PC-9 (cell line): ENCODE results near the gene TWSG1. TPM values are rescaled to one million over a fixed set of nuclear protein-coding genes. Genes with fewer than 3 reads are reported as not detected.

Experiments used
- BruUV-seq: library from RNA; stranded (reverse); fragments of 400-500 nt; replicated peaks from 2 replicates; lab custom pipeline; 2021; lab: Mats Ljungman, UMichigan
- CTCF ChIA-PET: fragments of 300-600 bp; sonication (Branson Sonifier 250); formaldehyde crosslinking; loops from one replicate; lab custom pipeline; 2022; ENCODE audit warnings: antibody characterized with exemption; lab: Charles Lee
- POLR2A ChIA-PET: fragments of 300-600 bp; sonication (Branson Sonifier 250); formaldehyde crosslinking; loops from one replicate; lab custom pipeline; 2022; ENCODE audit warnings: antibody characterized with exemption; ENCODE audit not compliant: unreplicated experiment; lab: Charles Lee
- DNase-seq, 2 experiments: peaks; one replicate each; pipeline versions ENCODE4 v3.0.0 to v3.0.0-alpha.2; 2015 to 2022; ENCODE audit warnings: mixed read lengths in 1 of 2
- H2AFZ ChIP-seq: fragments of 200-600 bp; sonication (generic); 2 replicates; pipeline ENCODE4 v1.8.1; 2017; ENCODE audit warnings: antibody characterized with exemption
- H3F3A ChIP-seq: fragments of 200-600 bp; sonication (generic); 2 replicates; pipeline ENCODE4 v1.8.1; 2017; ENCODE audit warnings: antibody characterized with exemption, mild to moderate bottlenecking, low read depth; ENCODE audit not compliant: insufficient read depth
- H3K27ac ChIP-seq: fragments of 200-600 bp; sonication (generic); 2 replicates; pipeline ENCODE4 v1.6.1; 2016; ENCODE audit warnings: mixed run types
- H3K27me3 ChIP-seq: fragments of 200-600 bp; sonication (generic); 2 replicates; pipeline ENCODE4 v1.6.1; 2016; ENCODE audit warnings: low read depth, mixed run types; ENCODE audit not compliant: insufficient read depth
- H3K36me3 ChIP-seq: fragments of 200-600 bp; sonication (generic); 2 replicates; pipeline ENCODE4 v1.6.1; 2016; ENCODE audit warnings: low read depth, mixed run types
- H3K4me1 ChIP-seq: fragments of 200-600 bp; sonication (generic); replicated peaks from 2 replicates; pipeline ENCODE4 v1.6.1; 2016; ENCODE audit warnings: mixed run types; ENCODE audit not compliant: insufficient read depth
- H3K4me2 ChIP-seq: fragments of 200-600 bp; sonication (generic); 2 replicates; pipeline ENCODE4 v1.6.1; 2017; ENCODE audit warnings: mixed run types
- H3K4me3 ChIP-seq: fragments of 200-600 bp; sonication (generic); 2 replicates; pipeline ENCODE4 v1.6.1; 2016; ENCODE audit warnings: mixed run types
- H3K79me2 ChIP-seq: fragments of 200-600 bp; sonication (generic); 2 replicates; pipeline ENCODE4 v1.6.1; 2017; ENCODE audit warnings: low read depth, mixed run types
- H3K9me2 ChIP-seq: fragments of 200-600 bp; sonication (generic); 2 replicates; pipeline ENCODE4 v1.8.1; 2017; ENCODE audit warnings: mild to moderate bottlenecking; ENCODE audit not compliant: insufficient read depth
- H3K9me3 ChIP-seq: fragments of 200-600 bp; sonication (generic); 2 replicates; pipeline ENCODE4 v1.8.1; 2016; ENCODE audit warnings: low read depth; ENCODE audit not compliant: insufficient read depth
- H4K20me1 ChIP-seq: fragments of 200-600 bp; sonication (generic); 2 replicates; pipeline ENCODE4 v1.8.1; 2017; ENCODE audit not compliant: insufficient read depth
- EZH2 ChIP-seq: fragments of 200-600 bp; sonication (generic); IDR thresholded peaks from 2 replicates; pipeline ENCODE4 v1.8.0; 2017; ENCODE audit warnings: antibody characterized with exemption, low read depth
- intact Hi-C: fragments of 100-400 bp; cut with micrococcal nuclease; formaldehyde crosslinking; loops from one replicate; pipeline ENCODE4 v1.10.0; 2022; ENCODE audit not compliant: unreplicated experiment
- total RNA-seq: library from RNA; stranded (reverse); gene quantifications from 2 replicates; pipeline ENCODE4 v1.2.3, GENCODE V29; 2021
- TF ChIP-seq, protein P1 (sequence below): fragments of 200-600 bp; sonication (generic); conservative IDR thresholded peaks from 2 replicates; pipeline ENCODE4 v1.6.1; 2017; ENCODE audit warnings: mixed run types, antibody characterized with exemption, mild to moderate bottlenecking, moderate library complexity

TWSG1 gene
- total RNA-seq, 1 experiment from 2014 or later = 52.1 TPM

DNA sequence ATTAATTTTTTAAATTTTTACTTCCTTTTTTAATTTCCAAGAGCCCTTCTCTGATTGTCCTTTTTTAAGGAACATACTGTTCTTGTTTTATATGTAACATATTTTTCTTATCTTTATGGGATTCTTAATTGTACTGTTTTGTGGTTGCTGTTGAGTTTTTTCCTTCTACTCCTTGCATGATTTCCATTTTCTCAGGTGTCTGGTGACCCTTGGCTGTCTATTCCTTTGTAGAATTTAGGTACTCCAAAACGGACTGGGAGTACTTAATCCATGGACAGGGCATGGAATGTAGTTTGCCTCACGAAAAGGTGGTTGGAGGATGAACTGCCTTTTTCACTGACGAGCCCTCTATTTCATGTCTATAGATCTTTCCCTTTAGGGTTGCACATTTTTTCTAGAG lies 26.6 kb downstream of the TWSG1 start:
- Histone ChIP-seq H4K20me1 (no peaks in the 10 kb centered on the region), H3F3A (peaks cover 27% of the 10 kb centered on the region), H3K27ac (no peak overlapping the region), H3K4me3 (no peak overlapping the region), H2AFZ (no peak overlapping the region), H3K36me3 (no peaks in the 10 kb centered on the region), H3K9me2 (no peaks in the 10 kb centered on the region), H3K4me2 (no peak overlapping the region), H3K9me3 (peaks cover 4% of the 10 kb centered on the region; the same call in 1 of the 2 replicates), H3K4me1 (peaks cover 38% of the 10 kb centered on the region), H3K27me3 (no peaks in the 10 kb centered on the region), H3K79me2 (no peaks in the 10 kb centered on the region)
- ChIA-PET POLR2A (no interaction called here), CTCF (no interaction called here)
- DNase-seq = no peak
- intact Hi-C loops = no loop called here
- no TSS peak for BruUV-seq
- TF ChIP-seq, protein P1, sequence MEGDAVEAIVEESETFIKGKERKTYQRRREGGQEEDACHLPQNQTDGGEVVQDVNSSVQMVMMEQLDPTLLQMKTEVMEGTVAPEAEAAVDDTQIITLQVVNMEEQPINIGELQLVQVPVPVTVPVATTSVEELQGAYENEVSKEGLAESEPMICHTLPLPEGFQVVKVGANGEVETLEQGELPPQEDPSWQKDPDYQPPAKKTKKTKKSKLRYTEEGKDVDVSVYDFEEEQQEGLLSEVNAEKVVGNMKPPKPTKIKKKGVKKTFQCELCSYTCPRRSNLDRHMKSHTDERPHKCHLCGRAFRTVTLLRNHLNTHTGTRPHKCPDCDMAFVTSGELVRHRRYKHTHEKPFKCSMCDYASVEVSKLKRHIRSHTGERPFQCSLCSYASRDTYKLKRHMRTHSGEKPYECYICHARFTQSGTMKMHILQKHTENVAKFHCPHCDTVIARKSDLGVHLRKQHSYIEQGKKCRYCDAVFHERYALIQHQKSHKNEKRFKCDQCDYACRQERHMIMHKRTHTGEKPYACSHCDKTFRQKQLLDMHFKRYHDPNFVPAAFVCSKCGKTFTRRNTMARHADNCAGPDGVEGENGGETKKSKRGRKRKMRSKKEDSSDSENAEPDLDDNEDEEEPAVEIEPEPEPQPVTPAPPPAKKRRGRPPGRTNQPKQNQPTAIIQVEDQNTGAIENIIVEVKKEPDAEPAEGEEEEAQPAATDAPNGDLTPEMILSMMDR = no peak
- TF ChIP-seq EZH2 = no peak

DNA sequence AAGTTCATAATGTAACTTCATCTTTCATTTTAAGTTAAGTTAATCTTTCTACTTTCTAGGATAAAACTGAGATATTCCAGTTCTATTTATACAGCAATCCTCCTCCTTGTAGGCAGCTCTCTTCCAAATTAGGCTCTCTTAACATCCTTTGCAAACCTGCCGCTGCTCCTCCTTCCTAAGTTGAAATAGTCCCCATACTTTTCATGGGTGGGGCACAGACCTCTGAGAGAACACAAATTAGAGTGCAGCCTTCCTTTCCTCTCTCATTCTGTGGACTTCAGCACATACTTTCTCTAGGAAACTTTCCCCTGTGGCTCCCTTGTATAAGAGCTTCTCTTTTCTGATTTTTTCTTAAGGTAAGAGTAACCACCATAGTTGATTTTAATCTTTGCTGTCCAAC lies 28.3 kb downstream of the TWSG1 start:
- BruUV-seq = no TSS peak
- Histone ChIP-seq H3K4me3 (no peak overlapping the region), H3K27ac (peak overlapping the region; percentile 84)

DNA sequence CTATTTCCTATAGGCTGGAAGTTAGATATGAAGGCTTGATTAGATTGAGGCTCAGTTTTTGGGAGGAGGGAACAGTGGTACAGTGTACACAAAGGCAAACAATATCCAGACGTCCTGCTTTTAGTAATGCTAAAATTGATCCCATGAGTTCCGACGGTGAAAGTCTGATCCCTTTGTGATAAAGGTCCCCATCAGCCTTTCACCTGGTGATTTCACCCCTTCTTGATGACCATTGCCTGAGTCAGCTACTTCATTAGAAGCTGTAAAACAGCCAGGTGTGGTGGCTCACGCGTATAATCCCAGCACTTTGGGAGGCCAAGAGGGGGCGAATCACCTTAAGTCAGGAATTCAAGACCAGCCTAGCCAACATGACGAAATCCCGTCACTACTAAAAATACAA lies 29.7 kb downstream of the TWSG1 start:
- ChIA-PET POLR2A (interaction anchor here (0.6 kb wide), 1 partner anchor 118 kb away, joined by 3 read pairs; no protein-coding TSS in a partner anchor), CTCF (interaction anchor here (0.9 kb wide), 1 partner anchor 150 kb away, joined by 3 read pairs; no protein-coding TSS in a partner anchor)
- Histone ChIP-seq H3K4me3 (peak overlapping the region; percentile 5; the same call in 1 of the 2 replicates), H3K36me3 (0 out of 2 replicates have a peak, but pooled peaks cover 5% of the 10 kb centered on the region), H3F3A (peaks cover 27% of the 10 kb centered on the region), H3K27ac (peak overlapping the region; percentile 84), H2AFZ (peak overlapping the region; percentile 49), H3K4me1 (peaks cover 40% of the 10 kb centered on the region), H3K4me2 (peak overlapping the region; percentile 70), H3K9me3 (no peaks in the 10 kb centered on the region), H3K27me3 (no peaks in the 10 kb centered on the region), H3K9me2 (no peaks in the 10 kb centered on the region), H4K20me1 (no peaks in the 10 kb centered on the region), H3K79me2 (no peaks in the 10 kb centered on the region)
- BruUV-seq = no TSS peak
- DNase-seq = peak; percentile 11 to 87
- intact Hi-C loops = no loop called here
- no peak for TF ChIP-seq EZH2
- TF ChIP-seq, protein P1 = no peak

More for the DNA sequence above, 28.3 kb downstream of the TWSG1 start:
- Histone ChIP-seq H4K20me1 (no peaks in the 10 kb centered on the region), H3K9me3 (no peaks in the 10 kb centered on the region), H3K79me2 (no peaks in the 10 kb centered on the region), H3K4me2 (peak overlapping the region; percentile 70), H3K36me3 (0 out of 2 replicates have a peak, but pooled peaks cover 5% of the 10 kb centered on the region), H3K9me2 (no peaks in the 10 kb centered on the region), H3F3A (peaks cover 27% of the 10 kb centered on the region), H2AFZ (no peak overlapping the region), H3K4me1 (peaks cover 40% of the 10 kb centered on the region), H3K27me3 (no peaks in the 10 kb centered on the region)
- TF ChIP-seq, protein P1 = no peak
- TF ChIP-seq EZH2 = no peak
- intact Hi-C loops = no loop called here
- ChIA-PET POLR2A (interaction anchor here (0.5 to 0.7 kb wide), 4 partner anchors 29 to 182 kb away, joined by 3 to 16 read pairs (median 4); partner anchors contain the start of gene RALBP1), CTCF (interaction anchor here (0.6 to 1.1 kb wide), 2 partner anchors 67 to 151 kb away, joined by 3 to 5 read pairs; no protein-coding TSS in a partner anchor)
- DNase-seq = peak; percentile 33 to 42
